ENCODE results near the gene C16orf74.
A peak's percentile ranks its signal among the peaks of the same experiment; 100 is the strongest.

Gene C16orf74

GRCh38 chr16:85662482-85662812 lies 88.4 kb downstream of the C16orf74 start:
- no peak for DNase-seq (ENCODE audit: insufficient read length)
- no peak for TF ChIP-seq TAF1 (IDR thresholded peaks at IDR 0.05; ENCODE audit: borderline replicate concordance, low read depth, low read length)
- no peak for TF ChIP-seq POLR2A (IDR thresholded peaks at IDR 0.05; ENCODE audit: low read depth, low read length)
- TF ChIP-seq POLR2AphosphoS5 (IDR thresholded peaks at IDR 0.05; ENCODE audit: low read depth, low read length) = no peak
- no peak for FAIRE-seq

DNA sequence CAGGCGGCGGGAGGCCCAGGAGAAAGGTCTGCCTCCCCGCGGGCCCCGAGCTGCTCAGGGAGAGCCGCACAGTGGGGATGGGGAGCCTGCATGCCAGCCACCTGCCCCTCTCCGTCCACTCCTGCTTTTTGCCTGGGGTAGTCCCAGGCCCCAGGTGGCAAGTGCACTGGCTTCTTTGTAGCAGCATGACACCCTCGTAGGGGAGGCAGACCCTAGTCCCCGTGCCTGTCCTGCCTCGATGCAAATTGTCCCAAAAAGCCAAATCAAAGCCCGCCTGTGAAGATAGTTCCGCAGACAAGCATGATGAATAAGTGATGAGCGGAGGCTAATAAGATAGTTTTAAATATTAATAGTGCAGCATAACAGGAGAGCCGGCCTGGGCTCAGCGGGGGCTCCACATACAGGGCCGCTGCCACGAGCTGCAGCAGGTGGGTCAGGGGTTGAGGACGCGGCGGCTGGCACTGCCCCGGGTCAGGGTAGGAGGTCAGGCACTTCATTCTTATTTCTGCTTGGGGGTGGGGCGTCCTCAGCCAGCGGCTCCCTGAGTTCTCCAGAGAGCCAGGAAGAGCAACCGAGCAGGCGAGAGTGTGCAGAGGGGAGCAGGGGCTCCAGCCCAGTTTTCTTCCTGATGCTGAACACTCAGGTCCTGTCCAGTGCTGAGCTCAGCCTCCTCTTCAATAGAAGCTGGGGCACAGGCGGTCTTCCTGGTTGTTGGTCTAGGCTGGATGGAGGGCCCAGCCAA lies 89.0 kb downstream of the C16orf74 start:
- FAIRE-seq (no peak), DNase-seq (ENCODE audit: insufficient read length) (no peak)
- TF ChIP-seq TAF1 (IDR thresholded peaks at IDR 0.05; ENCODE audit: borderline replicate concordance, low read depth, low read length) = no peak
- TF ChIP-seq POLR2A (IDR thresholded peaks at IDR 0.05; ENCODE audit: low read depth, low read length) = no peak
- no peak for TF ChIP-seq POLR2AphosphoS5 (IDR thresholded peaks at IDR 0.05; ENCODE audit: low read depth, low read length)

DNA sequence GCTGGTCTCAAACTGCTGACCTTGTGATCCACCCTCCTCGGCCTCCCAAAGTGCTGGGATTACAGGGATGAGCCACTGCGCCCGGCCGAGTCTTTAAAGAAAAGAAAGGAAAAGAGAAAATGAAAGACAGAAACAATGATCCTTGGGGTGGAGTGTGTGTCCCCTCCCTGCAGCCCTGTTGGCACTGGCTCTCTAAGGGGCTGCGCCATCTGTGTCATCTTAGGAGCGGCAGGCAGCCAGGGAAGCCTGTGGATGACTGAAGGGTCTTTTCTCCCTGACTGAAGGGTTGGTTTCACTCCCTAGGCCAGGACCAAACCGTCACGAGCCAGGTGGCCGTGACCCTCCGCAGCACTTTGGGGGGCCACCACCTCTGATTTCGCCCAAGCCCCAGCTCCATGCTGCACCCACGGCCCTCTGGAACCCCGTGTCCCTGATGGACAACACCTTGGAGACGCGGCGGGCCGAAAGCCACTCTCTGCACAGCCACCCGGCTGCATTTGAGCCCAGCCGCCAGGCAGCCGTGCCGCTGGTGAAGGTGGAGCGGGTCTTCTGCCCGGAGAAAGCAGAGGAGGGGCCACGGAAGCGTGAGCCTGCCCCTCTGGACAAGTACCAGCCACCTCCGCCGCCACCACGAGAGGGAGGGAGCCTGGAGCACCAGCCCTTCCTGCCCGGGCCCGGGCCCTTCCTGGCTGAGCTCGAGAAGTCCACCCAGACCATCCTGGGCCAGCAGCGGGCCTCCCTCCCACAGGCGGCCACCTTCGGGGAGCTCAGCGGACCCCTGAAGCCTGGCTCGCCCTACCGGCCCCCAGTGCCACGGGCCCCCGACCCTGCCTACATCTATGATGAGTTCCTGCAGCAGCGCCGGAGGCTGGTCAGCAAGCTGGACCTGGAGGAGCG lies 89.8 kb downstream of the C16orf74 start:
- TF ChIP-seq POLR2AphosphoS5 (IDR thresholded peaks at IDR 0.05; ENCODE audit: low read depth, low read length) (no peak), POLR2A (IDR thresholded peaks at IDR 0.05; ENCODE audit: low read depth, low read length) (no peak), TAF1 (IDR thresholded peaks at IDR 0.05; ENCODE audit: borderline replicate concordance, low read depth, low read length) (no peak)
- DNase-seq (ENCODE audit: insufficient read length) = no peak
- no peak for FAIRE-seq

DNA sequence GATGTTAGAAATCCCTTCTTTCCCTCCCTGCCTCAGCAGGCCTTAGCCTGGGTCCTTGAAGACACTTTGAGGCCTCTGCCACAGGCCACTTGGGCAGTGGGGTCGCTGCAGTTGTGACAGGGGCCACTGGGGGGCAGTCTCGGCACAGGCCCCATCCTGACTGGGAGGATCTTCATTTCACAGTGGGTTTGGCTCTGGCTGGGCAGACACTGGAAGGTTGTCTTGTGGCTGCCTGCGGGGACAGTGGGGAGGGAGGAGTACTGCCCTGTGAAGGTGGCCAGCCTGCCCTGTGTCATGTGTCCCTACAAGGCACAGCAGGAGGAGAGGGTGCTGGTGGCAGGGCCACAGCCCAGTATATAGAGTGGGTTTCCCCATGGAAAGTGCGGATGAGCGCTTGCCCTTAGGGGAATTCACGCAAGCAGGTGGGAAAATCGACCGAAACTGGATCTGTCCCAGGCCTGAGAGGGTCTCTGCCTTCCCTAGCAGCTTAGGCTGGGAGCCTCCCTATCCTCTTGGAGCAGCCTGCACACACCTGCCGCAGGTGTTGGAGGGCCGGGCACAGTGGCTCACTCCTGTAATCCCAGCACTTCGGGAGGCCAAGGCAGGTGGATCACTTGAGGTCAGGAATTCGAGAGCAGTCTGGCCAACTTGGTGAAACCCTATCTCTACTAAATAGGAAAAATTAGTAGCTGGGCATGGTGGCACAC lies 90.9 kb downstream of the C16orf74 start:
- DNase-seq (ENCODE audit: insufficient read length) = peak; percentile 93
- TF ChIP-seq TAF1 (IDR thresholded peaks at IDR 0.05; ENCODE audit: borderline replicate concordance, low read depth, low read length) (no peak), POLR2A (IDR thresholded peaks at IDR 0.05; ENCODE audit: low read depth, low read length) (no peak), POLR2AphosphoS5 (IDR thresholded peaks at IDR 0.05; ENCODE audit: low read depth, low read length) (no peak)
- peak; percentile 85 for FAIRE-seq

GRCh38 chr16:85659336-85659735 lies 91.6 kb downstream of the C16orf74 start:
- no peak for FAIRE-seq
- no peak for DNase-seq (ENCODE audit: insufficient read length)
- TF ChIP-seq POLR2AphosphoS5 (IDR thresholded peaks at IDR 0.05; ENCODE audit: low read depth, low read length) (no peak), TAF1 (IDR thresholded peaks at IDR 0.05; ENCODE audit: borderline replicate concordance, low read depth, low read length) (no peak)

DNA sequence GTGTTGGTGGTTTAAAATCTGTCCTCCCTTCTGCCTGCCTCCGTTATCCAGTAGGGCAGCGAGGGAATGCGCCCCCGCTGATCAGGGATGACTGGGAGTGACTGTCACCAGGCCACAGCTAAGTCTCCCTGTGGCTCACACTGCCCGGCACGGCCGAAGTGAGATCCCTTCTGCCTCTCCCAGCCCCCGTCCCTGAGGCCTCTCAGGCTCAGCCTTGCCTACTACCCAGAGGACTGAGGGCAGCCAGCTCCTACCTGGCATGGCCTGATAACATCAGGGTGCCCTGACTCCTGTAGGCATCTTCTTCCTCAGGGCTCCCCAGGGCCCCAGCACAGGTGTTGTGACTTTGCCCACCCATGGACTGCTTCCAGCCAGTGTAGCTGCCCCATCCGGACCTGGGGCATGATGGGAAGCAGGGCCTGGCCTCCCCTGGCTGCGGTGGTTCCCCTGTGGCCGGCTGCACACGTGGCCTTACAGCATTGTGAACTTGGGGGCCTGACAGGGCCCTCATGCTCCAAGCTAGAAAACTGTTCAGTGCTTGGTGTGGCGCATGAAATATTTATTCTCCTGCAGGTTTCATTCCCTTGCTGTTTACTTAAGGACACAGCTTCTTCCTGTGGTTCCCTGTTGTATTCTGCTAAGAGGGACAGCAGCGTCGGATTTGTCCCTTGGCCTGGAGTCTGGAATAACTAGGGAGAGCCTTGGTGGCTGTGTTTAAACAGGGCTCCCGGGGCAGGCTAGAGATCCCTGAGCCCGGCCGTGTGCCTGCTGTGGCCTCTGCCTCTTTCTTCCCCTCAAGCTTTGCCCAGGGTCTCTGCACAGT lies 92.2 kb downstream of the C16orf74 start:
- FAIRE-seq (no peak), DNase-seq (ENCODE audit: insufficient read length) (no peak)
- no peak for TF ChIP-seq POLR2A (IDR thresholded peaks at IDR 0.05; ENCODE audit: low read depth, low read length)
- TF ChIP-seq POLR2AphosphoS5 (IDR thresholded peaks at IDR 0.05; ENCODE audit: low read depth, low read length) = no peak
- TF ChIP-seq TAF1 (IDR thresholded peaks at IDR 0.05; ENCODE audit: borderline replicate concordance, low read depth, low read length) = no peak

GRCh38 chr16:85657996-85658395 lies 92.9 kb downstream of the C16orf74 start:
- FAIRE-seq (no peak), DNase-seq (ENCODE audit: insufficient read length) (no peak)
- TF ChIP-seq TAF1 (IDR thresholded peaks at IDR 0.05; ENCODE audit: borderline replicate concordance, low read depth, low read length) (no peak), POLR2AphosphoS5 (IDR thresholded peaks at IDR 0.05; ENCODE audit: low read depth, low read length) (no peak), POLR2A (IDR thresholded peaks at IDR 0.05; ENCODE audit: low read depth, low read length) (no peak)

Measured in GM12892 (cell line).